ENCODE data around the gene SYNRG.

Gene SYNRG

GRCh38 chr17:37507111-37507510 is 102.1 kb downstream of the SYNRG start:
- DNase-seq (ENCODE audit: low read depth in 2 of 2), result no peak
- no peak overlapping the region for H3K4me3 ChIP-seq (replicated peaks in 1 of 2; ENCODE audit: low read depth in 2 of 2, low read length in 2 of 2)
- no peak for TF ChIP-seq CTCF (IDR thresholded peaks at IDR 0.05; ENCODE audit: low read depth, low read length)

GRCh38 chr17:37506678-37507077 is 102.5 kb downstream of the SYNRG start:
- no peak overlapping the region for H3K4me3 ChIP-seq (replicated peaks in 1 of 2; ENCODE audit: low read depth in 2 of 2, low read length in 2 of 2)
- peak; percentile 62 for TF ChIP-seq CTCF (IDR thresholded peaks at IDR 0.05; ENCODE audit: low read depth, low read length)
- DNase-seq (ENCODE audit: low read depth in 2 of 2), result peak; percentile 32 to 46

GRCh38 chr17:37505333-37505732 is 103.9 kb downstream of the SYNRG start:
- no peak for DNase-seq (ENCODE audit: low read depth in 2 of 2)
- no peak overlapping the region for H3K4me3 ChIP-seq (replicated peaks in 1 of 2; ENCODE audit: low read depth in 2 of 2, low read length in 2 of 2)
- TF ChIP-seq CTCF (IDR thresholded peaks at IDR 0.05; ENCODE audit: low read depth, low read length), result no peak

GRCh38 chr17:37503148-37503547 is 106.1 kb downstream of the SYNRG start:
- H3K4me3 ChIP-seq (replicated peaks in 1 of 2; ENCODE audit: low read depth in 2 of 2, low read length in 2 of 2), result no peak overlapping the region
- no peak for TF ChIP-seq CTCF (IDR thresholded peaks at IDR 0.05; ENCODE audit: low read depth, low read length)
- DNase-seq (ENCODE audit: low read depth in 2 of 2), result no peak

- no peak for TF ChIP-seq CTCF (IDR thresholded peaks at IDR 0.05; ENCODE audit: low read depth, low read length)
- H3K4me3 ChIP-seq (replicated peaks in 1 of 2; ENCODE audit: low read depth in 2 of 2, low read length in 2 of 2), result no peak overlapping the region
- DNase-seq (ENCODE audit: low read depth in 2 of 2), result no peak
These were observed 106.9 kb downstream of the SYNRG start for GRCh38 chr17:37502009-37502936.

- no peak for DNase-seq (ENCODE audit: low read depth in 2 of 2)
- TF ChIP-seq CTCF (IDR thresholded peaks at IDR 0.05; ENCODE audit: low read depth, low read length), result no peak
- no peak overlapping the region for H3K4me3 ChIP-seq (replicated peaks in 1 of 2; ENCODE audit: low read depth in 2 of 2, low read length in 2 of 2)
These were observed 108.8 kb downstream of the SYNRG start for GRCh38 chr17:37500378-37500777.
